CD4-positive, alpha-beta T cell (primary cell): ENCODE measurements around the gene CAPN9. TPM values are rescaled to one million over a fixed set of nuclear protein-coding genes. Genes with fewer than 3 reads are reported as not detected.

Source experiments
- ATAC-seq: fragments of 200-7000 bp; cut with Tn5 transposase; one replicate; pipeline ENCODE4 v1.10.0; 2022; ENCODE audit warnings: mild to moderate bottlenecking; ENCODE audit not compliant: poor library complexity
- CTCF ChIA-PET: fragments of 350-600 bp; sonication (Branson Sonifier 250); formaldehyde crosslinking; loops from one replicate; lab custom pipeline; 2021; ENCODE audit warnings: antibody characterized with exemption, inconsistent platforms; lab: Charles Lee
- POLR2A ChIA-PET: fragments of 350-600 bp; sonication (Branson Sonifier 250); formaldehyde crosslinking; loops from one replicate; lab custom pipeline; 2021; ENCODE audit warnings: antibody characterized with exemption, inconsistent platforms; lab: Charles Lee
- DNase-seq, 14 experiments: peaks; one replicate each; pipeline ENCODE4 v3.0.0-alpha.2; 2013 to 2020; ENCODE audit warnings: mixed read lengths in 2 of 14
- H3K27ac ChIP-seq, 2 donors: one replicate each; pipeline versions ENCODE4 v1.5.1 to v1.7.0; 2013; ENCODE audit warnings: low read length in 2 of 2, low read depth in 1 of 2, mild to moderate bottlenecking in 1 of 2
- H3K27me3 ChIP-seq, 2 experiments: 1 replicate in 1 of 2; 2 replicates in 1 of 2; pipeline versions ENCODE4 v1.6.1 to v1.7.0; 2013; ENCODE audit warnings: low read length in 2 of 2, control low read depth in 1 of 2, mild to moderate bottlenecking in 1 of 2, moderate library complexity in 1 of 2; ENCODE audit not compliant: insufficient read depth in 2 of 2, control insufficient read depth in 1 of 2
- H3K36me3 ChIP-seq: one replicate; pipeline ENCODE4 v1.6.1; 2013; ENCODE audit warnings: low read length, control low read depth; ENCODE audit not compliant: insufficient read depth
- H3K4me1 ChIP-seq: one replicate; pipeline ENCODE4 v1.6.1; 2013; ENCODE audit warnings: low read length, control low read depth; ENCODE audit not compliant: insufficient read depth
- H3K4me3 ChIP-seq: one replicate; pipeline ENCODE4 v1.5.1; 2013; ENCODE audit warnings: mild to moderate bottlenecking, low read length, moderate library complexity
- H3K9me3 ChIP-seq, 2 experiments: 1 replicate in 1 of 2; 2 replicates in 1 of 2; pipeline versions ENCODE4 v1.6.1 to v1.7.0; 2013; ENCODE audit warnings: low read length in 2 of 2, mild to moderate bottlenecking in 2 of 2, control low read depth in 1 of 2, moderate library complexity in 1 of 2; ENCODE audit not compliant: control insufficient read depth in 1 of 2, insufficient read depth in 1 of 2
- H3K27ac Mint-ChIP-seq: one replicate; pipeline ENCODE4 v1.8.0; 2020; ENCODE audit warnings: mixed read lengths
- H3K27me3 Mint-ChIP-seq: one replicate; pipeline ENCODE4 v1.8.0; 2021; ENCODE audit warnings: mixed read lengths
- H3K36me3 Mint-ChIP-seq: one replicate; pipeline ENCODE4 v1.8.0; 2021; ENCODE audit warnings: low read depth, mixed read lengths
- H3K4me1 Mint-ChIP-seq: one replicate; pipeline ENCODE4 v1.8.0; 2021; ENCODE audit warnings: low read depth, mixed read lengths
- H3K4me3 Mint-ChIP-seq: one replicate; pipeline ENCODE4 v1.8.0; 2020; ENCODE audit warnings: mild to moderate bottlenecking, mixed read lengths
- H3K9me3 Mint-ChIP-seq: one replicate; pipeline ENCODE4 v1.8.0; 2020; ENCODE audit warnings: mixed read lengths
- intact Hi-C, 2 experiments: fragments of 100-400 bp; cut with DNase I in 1 of 2; cut with micrococcal nuclease in 1 of 2; formaldehyde crosslinking; loops; one replicate each; pipeline versions ENCODE4 v1.15.1 to v1.9.0; 2023 to 2025; cut with DNase I, micrococcal nuclease
- total RNA-seq, 174 experiments: library from RNA in 2 of 174; stranded (reverse) in 2 of 174; gene quantifications; one replicate each; pipeline ENCODE4 v1.2.3 and lab custom pipeline; 2021 to 2026
- TF ChIP-seq, protein P1 (sequence below): fragments of 200-600 bp; IDR thresholded peaks from one replicate; pipeline ENCODE4 v1.8.0; 2022; ENCODE audit warnings: antibody characterized with exemption, mild to moderate bottlenecking

Gene CAPN9
- total RNA-seq, 2 experiments from 2014 or later = not detected

DNA sequence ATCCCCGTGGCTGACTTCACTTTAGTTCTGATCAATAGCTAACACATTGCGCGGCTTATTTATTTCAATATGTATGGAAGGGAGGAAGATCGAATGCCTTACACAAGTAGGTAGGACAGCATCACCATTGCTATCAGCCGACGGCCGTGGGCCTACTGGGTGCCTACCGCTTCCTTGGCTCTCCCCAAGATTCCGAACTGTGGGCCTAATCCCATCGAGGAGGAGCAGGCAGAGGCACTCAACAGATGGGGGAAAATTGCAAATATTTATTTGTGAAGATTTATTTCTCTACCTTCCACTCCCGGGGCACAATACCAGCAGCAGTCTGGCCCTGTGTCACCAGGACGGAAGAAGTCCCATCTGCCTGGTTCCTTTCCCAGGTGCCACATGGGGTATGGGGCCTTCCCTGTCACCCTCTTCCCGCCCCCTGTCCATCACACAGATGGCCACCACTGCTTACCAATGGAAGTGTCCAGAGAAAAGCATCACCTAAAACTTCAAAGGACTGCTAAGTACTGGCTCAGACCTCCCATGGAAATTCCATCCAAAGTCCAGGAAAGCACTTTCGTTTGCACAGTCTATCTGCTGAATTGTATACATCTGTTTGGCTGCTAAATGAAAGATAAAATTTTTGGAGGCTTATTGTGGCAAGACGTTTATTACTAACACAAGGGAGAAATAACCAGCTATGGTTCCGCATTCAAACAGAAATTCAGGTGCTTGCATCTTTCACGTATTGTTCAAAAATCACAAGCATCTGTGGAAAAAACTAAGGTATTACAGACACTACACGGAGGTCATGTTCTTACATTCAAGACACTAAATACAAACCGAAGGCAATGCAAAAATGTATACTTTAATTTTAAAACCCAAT lies 45.1 kb upstream of the CAPN9 start:
- intact Hi-C loops = no loop called here
- Histone ChIP-seq H3K36me3 (no peaks in the 10 kb centered on the region), H3K9me3 (no peaks in the 10 kb centered on the region), H3K27ac (no peak overlapping the region), H3K4me3 (no peak overlapping the region), H3K4me1 (no peaks in the 10 kb centered on the region), H3K27me3 (peaks cover 0 to 2% of the 10 kb centered on the region in 2 experiments)
- TF ChIP-seq, protein P1, sequence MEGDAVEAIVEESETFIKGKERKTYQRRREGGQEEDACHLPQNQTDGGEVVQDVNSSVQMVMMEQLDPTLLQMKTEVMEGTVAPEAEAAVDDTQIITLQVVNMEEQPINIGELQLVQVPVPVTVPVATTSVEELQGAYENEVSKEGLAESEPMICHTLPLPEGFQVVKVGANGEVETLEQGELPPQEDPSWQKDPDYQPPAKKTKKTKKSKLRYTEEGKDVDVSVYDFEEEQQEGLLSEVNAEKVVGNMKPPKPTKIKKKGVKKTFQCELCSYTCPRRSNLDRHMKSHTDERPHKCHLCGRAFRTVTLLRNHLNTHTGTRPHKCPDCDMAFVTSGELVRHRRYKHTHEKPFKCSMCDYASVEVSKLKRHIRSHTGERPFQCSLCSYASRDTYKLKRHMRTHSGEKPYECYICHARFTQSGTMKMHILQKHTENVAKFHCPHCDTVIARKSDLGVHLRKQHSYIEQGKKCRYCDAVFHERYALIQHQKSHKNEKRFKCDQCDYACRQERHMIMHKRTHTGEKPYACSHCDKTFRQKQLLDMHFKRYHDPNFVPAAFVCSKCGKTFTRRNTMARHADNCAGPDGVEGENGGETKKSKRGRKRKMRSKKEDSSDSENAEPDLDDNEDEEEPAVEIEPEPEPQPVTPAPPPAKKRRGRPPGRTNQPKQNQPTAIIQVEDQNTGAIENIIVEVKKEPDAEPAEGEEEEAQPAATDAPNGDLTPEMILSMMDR = no peak
- CTCF ChIA-PET = no interaction called here
- no peak for DNase-seq
- no peaks in the 10 kb centered on the region for H3K36me3 Mint-ChIP-seq
- no peak overlapping the region for H3K27ac Mint-ChIP-seq
- H3K4me3 Mint-ChIP-seq = no peak overlapping the region
- H3K9me3 Mint-ChIP-seq = no peaks in the 10 kb centered on the region
- H3K27me3 Mint-ChIP-seq = peaks cover 5% of the 10 kb centered on the region
- ATAC-seq = no peak
- H3K4me1 Mint-ChIP-seq = no peaks in the 10 kb centered on the region
- POLR2A ChIA-PET = no interaction called here

DNA sequence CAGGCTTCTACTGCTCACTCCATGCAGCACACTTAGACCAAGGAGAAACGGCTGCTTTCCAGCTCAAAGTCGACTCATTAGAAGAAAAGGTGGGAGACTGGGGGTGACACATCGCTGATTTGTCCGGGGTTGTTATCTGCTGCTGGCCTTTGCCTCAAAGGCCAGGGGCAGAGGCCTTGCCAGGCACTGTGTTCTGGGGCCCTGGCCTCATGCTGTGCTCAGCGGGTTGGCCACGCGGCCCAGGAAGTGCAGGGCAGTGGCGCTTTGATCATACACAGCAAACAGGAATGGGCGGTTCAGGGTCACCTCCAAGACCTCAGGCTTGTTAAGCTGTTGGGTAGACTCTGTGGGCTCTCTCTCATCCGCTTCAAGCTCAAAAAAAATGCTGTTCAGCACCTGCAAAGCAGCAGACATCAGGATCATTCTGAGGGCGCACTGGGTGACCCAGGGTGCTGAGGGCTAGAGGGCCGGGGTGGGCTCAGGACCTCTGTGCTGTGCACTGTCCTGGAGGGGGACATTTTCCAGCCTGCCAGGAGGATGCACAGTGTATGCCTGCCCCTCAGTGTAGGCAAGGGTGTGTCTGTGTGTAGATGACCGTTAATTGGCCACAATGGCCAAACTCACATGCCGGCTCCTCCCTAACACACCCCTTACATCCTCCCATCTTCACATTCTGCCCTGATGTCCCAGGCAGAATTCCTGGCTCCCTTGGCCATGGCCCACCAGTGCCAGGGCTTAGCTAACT lies 44.1 kb upstream of the CAPN9 start:
- H3K27ac Mint-ChIP-seq = no peak overlapping the region
- ATAC-seq = no peak
- Histone ChIP-seq H3K36me3 (no peaks in the 10 kb centered on the region), H3K9me3 (no peaks in the 10 kb centered on the region), H3K4me1 (no peaks in the 10 kb centered on the region), H3K27me3 (peaks cover 0 to 4% of the 10 kb centered on the region in 2 experiments), H3K27ac (no peak overlapping the region), H3K4me3 (no peak overlapping the region)
- intact Hi-C loops = no loop called here
- no peaks in the 10 kb centered on the region for H3K36me3 Mint-ChIP-seq
- ChIA-PET POLR2A (no interaction called here), CTCF (no interaction called here)
- no peaks in the 10 kb centered on the region for H3K9me3 Mint-ChIP-seq
- peaks cover 5% of the 10 kb centered on the region for H3K27me3 Mint-ChIP-seq
- H3K4me3 Mint-ChIP-seq = no peak overlapping the region
- no peaks in the 10 kb centered on the region for H3K4me1 Mint-ChIP-seq
- DNase-seq = no peak
- TF ChIP-seq, protein P1 = no peak

DNA sequence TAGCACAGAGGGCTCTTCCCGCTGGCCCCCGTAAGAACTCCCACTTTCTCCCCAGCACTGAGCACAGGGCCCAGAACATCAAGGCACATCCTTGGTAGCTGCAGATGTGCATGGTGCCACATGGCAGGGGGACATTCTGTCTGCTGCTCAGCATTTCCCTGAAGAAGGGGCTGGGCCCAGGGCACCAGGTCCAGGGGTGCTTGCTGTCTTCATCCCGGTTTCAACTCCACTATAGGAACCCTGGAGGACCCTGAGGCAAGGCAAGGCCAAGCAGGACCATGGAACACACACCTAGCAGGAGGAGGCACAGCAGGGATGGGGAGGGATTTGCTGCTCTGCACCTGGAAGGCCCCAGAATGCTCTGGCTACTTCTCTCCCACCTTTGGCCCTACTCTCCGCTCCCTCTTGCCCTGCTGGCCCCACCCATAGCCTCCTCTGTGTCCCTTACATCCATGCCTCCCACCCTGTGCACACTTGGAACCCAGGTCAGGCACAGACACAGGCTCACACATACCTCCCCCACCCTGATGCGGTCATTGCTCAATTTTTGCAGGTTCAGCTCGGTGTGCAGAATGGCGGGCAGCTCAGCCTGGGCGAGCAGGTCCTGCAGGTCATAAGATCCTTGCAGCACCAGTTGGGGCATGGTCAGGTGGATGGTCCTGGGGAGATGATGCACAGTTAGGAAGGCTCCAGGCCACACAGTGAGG lies 43.4 kb upstream of the CAPN9 start:
- H3K36me3 Mint-ChIP-seq = no peaks in the 10 kb centered on the region
- H3K27ac ChIP-seq = no peak overlapping the region

More for the DNA sequence above, 43.4 kb upstream of the CAPN9 start:
- TF ChIP-seq, protein P1 = no peak
- CTCF ChIA-PET = no interaction called here
- H3K4me1 Mint-ChIP-seq = no peaks in the 10 kb centered on the region
- no peak overlapping the region for H3K27ac Mint-ChIP-seq
- H3K9me3 ChIP-seq = no peaks in the 10 kb centered on the region
- ATAC-seq = no peak
- H3K4me3 Mint-ChIP-seq = no peak overlapping the region
- intact Hi-C loops = no loop called here
- POLR2A ChIA-PET = no interaction called here
- DNase-seq = no peak
- H3K27me3 ChIP-seq = peaks cover 0 to 2% of the 10 kb centered on the region in 2 experiments
- H3K4me3 ChIP-seq = no peak overlapping the region
- no peaks in the 10 kb centered on the region for H3K9me3 Mint-ChIP-seq
- H3K36me3 ChIP-seq = no peaks in the 10 kb centered on the region
- peaks cover 5% of the 10 kb centered on the region for H3K27me3 Mint-ChIP-seq
- H3K4me1 ChIP-seq = no peaks in the 10 kb centered on the region
